Esophagus squamous epithelium (tissue), 5 donors: ENCODE results near the gene DNM3. TPM values are rescaled to one million over a fixed set of nuclear protein-coding genes. Genes with fewer than 3 reads are reported as not detected.

Experiments
- DNase-seq: peaks from one replicate; lab custom pipeline; 2025; lab: John Stamatoyannopoulos, UW
- H3K27ac ChIP-seq, 4 donors: fragments of 200-600 bp; sonication (generic); one replicate each; pipeline ENCODE4 v1.5.1; 2016 to 2019; ENCODE audit warnings: mild to moderate bottlenecking in 1 of 4
- H3K27me3 ChIP-seq, 4 donors: fragments of 200-600 bp; sonication (generic); 1 replicate in 3 of 4; 2 replicates in 1 of 4; pipeline versions ENCODE4 v1.5.1 to v1.6.0; 2017 to 2021; ENCODE audit warnings: antibody characterized with exemption in 1 of 4
- H3K36me3 ChIP-seq, 3 donors: fragments of 200-600 bp; sonication (generic); one replicate each; pipeline ENCODE4 v1.5.1; 2016 to 2019
- H3K4me1 ChIP-seq, 3 donors: fragments of 200-600 bp; sonication (generic); one replicate each; pipeline ENCODE4 v1.5.1; 2017 to 2019
- H3K4me3 ChIP-seq, 4 donors: fragments of 200-600 bp; sonication (generic); 1 replicate in 3 of 4; 2 replicates in 1 of 4; pipeline ENCODE4 v1.5.1; 2016 to 2019; ENCODE audit warnings: mild to moderate bottlenecking in 2 of 4, moderate library complexity in 1 of 4
- H3K9me3 ChIP-seq, 3 donors: fragments of 200-600 bp; sonication (generic); one replicate each; pipeline ENCODE4 v1.5.1; 2016 to 2019
- CTCF ChIP-seq, 6 experiments: fragments of 450-650 bp in 4 of 6; fragments of 200-600 bp in 2 of 6; sonication (generic) in 2 of 6; IDR thresholded peaks; one replicate each; pipeline ENCODE4 v1.5.1; 2016 to 2019; ENCODE audit warnings: antibody characterized with exemption in 6 of 6, mild to moderate bottlenecking in 4 of 6, moderate library complexity in 4 of 6
- POLR2A ChIP-seq, 4 donors: fragments of 450-650 bp; IDR thresholded peaks; one replicate each; pipeline ENCODE4 v1.6.1; 2017; ENCODE audit warnings: antibody characterized with exemption in 4 of 4, mild to moderate bottlenecking in 4 of 4, moderate library complexity in 3 of 4
- WGBS, 2 donors: methylation state at CpG; one replicate each; pipeline ENCODE4 v1.1.5; 2018; 5-methylcytosine and 5-hydroxymethylcytosine counted together
- intact Hi-C: fragments of 100-400 bp; cut with DNase I; formaldehyde crosslinking; loops from one replicate; pipeline ENCODE4 v1.15.0; 2022
- total RNA-seq, 4 donors: library from RNA; depleted of rRNA; stranded (reverse); fragments of >200 nt; gene quantifications; one replicate each; pipeline ENCODE4 v1.1.0, GENCODE V29; 2016
- donor health status: DM: yes; HTN: yes; CAD: no.

Gene DNM3
- total RNA-seq, 4 donors from 2014 or later, result 0.91 to 3.2 (median 1.8) TPM

GRCh38 chr1:171911506-171911905 lies 70.2 kb downstream of the DNM3 start:
- no peak for TF ChIP-seq POLR2A (IDR thresholded peaks at IDR 0.05)
- no peak for TF ChIP-seq CTCF (IDR thresholded peaks at IDR 0.05)
- WGBS, 2 donors, result 84 to 90% methylated on average over 4 to 6 of the region's 8 CpGs
- Histone ChIP-seq H3K36me3 (no peaks in the 10 kb centered on the region), H3K4me1 (peaks cover 0 to 24% (median 4%) of the 10 kb centered on the region in 3 donors), H3K27ac (no peak overlapping the region), H3K9me3 (no peaks in the 10 kb centered on the region), H3K4me3 (no peak overlapping the region), H3K27me3 (no peaks in the 10 kb centered on the region)
- intact Hi-C loops, result no loop called here
- no peak for DNase-seq

GRCh38 chr1:171912509-171913175 lies 71.3 kb downstream of the DNM3 start:
- H3K27ac ChIP-seq, result no peak overlapping the region
- no peaks in the 10 kb centered on the region for H3K36me3 ChIP-seq
- 47 to 56% methylated on average over 2 of the region's 2 CpGs for WGBS, 2 donors
- no peaks in the 10 kb centered on the region for H3K27me3 ChIP-seq
- H3K9me3 ChIP-seq, result no peaks in the 10 kb centered on the region
- intact Hi-C loops, result no loop called here
- peaks cover 0 to 27% (median 4%) of the 10 kb centered on the region in 3 donors for H3K4me1 ChIP-seq
- DNase-seq, result no peak
- H3K4me3 ChIP-seq, result no peak overlapping the region
- TF ChIP-seq POLR2A (IDR thresholded peaks at IDR 0.05) (no peak), CTCF (IDR thresholded peaks at IDR 0.05) (no peak)

- H3K9me3 ChIP-seq, result no peaks in the 10 kb centered on the region
- H3K27ac ChIP-seq, result no peak overlapping the region
- WGBS, 2 donors, result 14% methylated on average over 2 of the region's 2 CpGs
- intact Hi-C loops, result no loop called here
- DNase-seq, result no peak
- TF ChIP-seq CTCF (IDR thresholded peaks at IDR 0.05) (no peak), POLR2A (IDR thresholded peaks at IDR 0.05) (no peak)
- H3K36me3 ChIP-seq, result no peaks in the 10 kb centered on the region
- H3K4me3 ChIP-seq, result no peak overlapping the region
- peaks cover 0 to 27% (median 4%) of the 10 kb centered on the region in 3 donors for H3K4me1 ChIP-seq
- no peaks in the 10 kb centered on the region for H3K27me3 ChIP-seq
Observed at GRCh38 chr1:171913385-171913784, 72.1 kb downstream of the DNM3 start.

GRCh38 chr1:171916315-171916771 lies 75.0 kb downstream of the DNM3 start:
- no peak overlapping the region for H3K4me3 ChIP-seq
- H3K9me3 ChIP-seq, result no peaks in the 10 kb centered on the region
- DNase-seq, result no peak
- no peaks in the 10 kb centered on the region for H3K36me3 ChIP-seq
- no peak overlapping the region for H3K27ac ChIP-seq
- no peaks in the 10 kb centered on the region for H3K27me3 ChIP-seq
- TF ChIP-seq CTCF (IDR thresholded peaks at IDR 0.05) (no peak), POLR2A (IDR thresholded peaks at IDR 0.05) (no peak)
- H3K4me1 ChIP-seq, result peaks cover 0 to 27% (median 4%) of the 10 kb centered on the region in 3 donors
- intact Hi-C loops, result no loop called here
- 18 to 23% methylated on average over 3 of the region's 3 CpGs for WGBS, 2 donors

GRCh38 chr1:171917331-171917730 lies 76.0 kb downstream of the DNM3 start:
- intact Hi-C loops, result no loop called here
- WGBS, 2 donors, result 71 to 100% methylated on average over 1 of the region's 1 CpG
- H3K4me1 ChIP-seq, result peaks cover 0 to 27% (median 4%) of the 10 kb centered on the region in 3 donors

More at GRCh38 chr1:171917331-171917730, 76.0 kb downstream of the DNM3 start:
- TF ChIP-seq CTCF (IDR thresholded peaks at IDR 0.05) (no peak), POLR2A (IDR thresholded peaks at IDR 0.05) (no peak)
- Histone ChIP-seq H3K36me3 (no peaks in the 10 kb centered on the region), H3K27ac (no peak overlapping the region), H3K27me3 (no peaks in the 10 kb centered on the region), H3K4me3 (no peak overlapping the region), H3K9me3 (no peaks in the 10 kb centered on the region)
- DNase-seq, result no peak
